MCF 10A (cell line): ENCODE measurements around the gene ISG20L2. TPM values are rescaled to one million over a fixed set of nuclear protein-coding genes. Genes with fewer than 3 reads are reported as not detected.

Experiments used
- BruUV-seq: library from RNA; stranded (reverse); fragments of 400-500 nt; replicated peaks from 2 replicates; lab custom pipeline; 2021; lab: Mats Ljungman, UMichigan
- CTCF ChIA-PET: fragments of 300-600 bp; sonication (Branson Sonifier 250); formaldehyde crosslinking; extraction: SDS; loops from one replicate; lab custom pipeline; 2021; ENCODE audit warnings: antibody characterized with exemption, inconsistent platforms; lab: Yijun Ruan, JAX
- POLR2A ChIA-PET: fragments of 300-600, 350-650 bp; sonication (Branson Sonifier 250); formaldehyde crosslinking; extraction: SDS; loops from one replicate; lab custom pipeline; 2020; ENCODE audit warnings: antibody characterized with exemption, inconsistent platforms; lab: Yijun Ruan, JAX
- DNase-seq: peaks from one replicate; pipeline ENCODE4 v3.0.0-alpha.2; 2018; ENCODE audit not compliant: unreplicated experiment
- H3K27ac Mint-ChIP-seq: one replicate; pipeline ENCODE4 v1.8.0; 2022; ENCODE audit warnings: mild to moderate bottlenecking, low read depth, mixed read lengths; ENCODE audit not compliant: unreplicated experiment
- H3K27me3 Mint-ChIP-seq: one replicate; pipeline ENCODE4 v1.8.0; 2022; ENCODE audit warnings: mixed read lengths; ENCODE audit not compliant: insufficient read depth, unreplicated experiment
- H3K36me3 Mint-ChIP-seq: one replicate; pipeline ENCODE4 v1.8.0; 2022; ENCODE audit warnings: mild to moderate bottlenecking, moderate library complexity, mixed read lengths; ENCODE audit not compliant: insufficient read depth, unreplicated experiment
- H3K4me1 Mint-ChIP-seq: one replicate; pipeline ENCODE4 v1.8.0; 2022; ENCODE audit warnings: mixed read lengths; ENCODE audit not compliant: insufficient read depth, unreplicated experiment
- H3K4me3 Mint-ChIP-seq: one replicate; pipeline ENCODE4 v1.8.0; 2022; ENCODE audit warnings: mild to moderate bottlenecking, moderate library complexity, mixed read lengths; ENCODE audit not compliant: unreplicated experiment
- H3K9me3 Mint-ChIP-seq: one replicate; pipeline ENCODE4 v1.8.0; 2022; ENCODE audit warnings: mixed read lengths; ENCODE audit not compliant: unreplicated experiment
- intact Hi-C: fragments of 100-400 bp; cut with micrococcal nuclease; formaldehyde crosslinking; loops from 2 replicates; pipeline ENCODE4 v1.14.1; 2022
- total RNA-seq: library from RNA; stranded (reverse); gene quantifications from 2 replicates; pipeline ENCODE4 v1.2.3, GENCODE V29; 2022
- TF ChIP-seq, protein P1 (sequence below): fragments of 200-600 bp; IDR thresholded peaks from one replicate; pipeline ENCODE4 v1.8.0; 2022; ENCODE audit warnings: antibody characterized with exemption, mild to moderate bottlenecking; ENCODE audit not compliant: unreplicated experiment

The ISG20L2 gene
- total RNA-seq, 1 experiment from 2014 or later = 57.5 TPM

- H3K9me3 Mint-ChIP-seq = no peaks in the 10 kb centered on the region
- no peak overlapping the region for H3K4me3 Mint-ChIP-seq
- CTCF ChIA-PET = interaction anchor here (0.6 to 47.2 kb wide), 17 partner anchors 8 to 336 kb away, joined by 3 to 2415 read pairs (median 4); partner anchors contain the start of genes CRABP2, HAPLN2, ISG20L2 and METTL25B
- BruUV-seq = no TSS peak
- TF ChIP-seq, protein P1, sequence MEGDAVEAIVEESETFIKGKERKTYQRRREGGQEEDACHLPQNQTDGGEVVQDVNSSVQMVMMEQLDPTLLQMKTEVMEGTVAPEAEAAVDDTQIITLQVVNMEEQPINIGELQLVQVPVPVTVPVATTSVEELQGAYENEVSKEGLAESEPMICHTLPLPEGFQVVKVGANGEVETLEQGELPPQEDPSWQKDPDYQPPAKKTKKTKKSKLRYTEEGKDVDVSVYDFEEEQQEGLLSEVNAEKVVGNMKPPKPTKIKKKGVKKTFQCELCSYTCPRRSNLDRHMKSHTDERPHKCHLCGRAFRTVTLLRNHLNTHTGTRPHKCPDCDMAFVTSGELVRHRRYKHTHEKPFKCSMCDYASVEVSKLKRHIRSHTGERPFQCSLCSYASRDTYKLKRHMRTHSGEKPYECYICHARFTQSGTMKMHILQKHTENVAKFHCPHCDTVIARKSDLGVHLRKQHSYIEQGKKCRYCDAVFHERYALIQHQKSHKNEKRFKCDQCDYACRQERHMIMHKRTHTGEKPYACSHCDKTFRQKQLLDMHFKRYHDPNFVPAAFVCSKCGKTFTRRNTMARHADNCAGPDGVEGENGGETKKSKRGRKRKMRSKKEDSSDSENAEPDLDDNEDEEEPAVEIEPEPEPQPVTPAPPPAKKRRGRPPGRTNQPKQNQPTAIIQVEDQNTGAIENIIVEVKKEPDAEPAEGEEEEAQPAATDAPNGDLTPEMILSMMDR = no peak
- no peak for DNase-seq
- H3K4me1 Mint-ChIP-seq = peaks cover 23% of the 10 kb centered on the region
- POLR2A ChIA-PET = interaction anchor here (1.4 to 1.6 kb wide), 2 partner anchors 20 to 45 kb away, joined by 4 to 6 read pairs; no protein-coding TSS in a partner anchor
- intact Hi-C loops = no loop called here
- H3K36me3 Mint-ChIP-seq = peaks cover 5% of the 10 kb centered on the region
- H3K27me3 Mint-ChIP-seq = peaks cover 27% of the 10 kb centered on the region
- no peak overlapping the region for H3K27ac Mint-ChIP-seq
These were observed 47.2 kb downstream of the ISG20L2 start for GRCh38 chr1:156681196-156681960.

DNA sequence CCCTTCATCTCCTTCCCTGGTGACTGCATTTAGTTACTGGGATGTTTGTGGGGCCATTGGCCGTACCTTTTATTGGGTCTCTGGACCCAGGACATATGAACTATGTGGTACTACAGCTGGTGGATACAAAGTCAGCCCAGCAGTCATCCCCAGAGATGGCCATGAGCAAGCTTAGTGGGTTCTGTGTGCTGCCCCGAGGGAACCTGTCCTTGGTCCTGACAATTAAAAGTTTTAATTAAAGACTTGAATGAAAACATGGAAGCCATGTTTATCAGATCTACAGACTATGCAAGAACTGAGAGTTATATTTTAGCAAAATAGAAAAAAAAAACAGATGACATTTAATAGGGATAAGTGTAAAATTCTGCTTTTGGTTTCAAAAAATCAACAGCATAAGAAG is 48.5 kb downstream of the ISG20L2 start:
- Mint-ChIP-seq H3K4me3 (no peak overlapping the region), H3K27ac (no peak overlapping the region), H3K36me3 (peaks cover 5% of the 10 kb centered on the region), H3K9me3 (no peaks in the 10 kb centered on the region), H3K4me1 (peaks cover 23% of the 10 kb centered on the region), H3K27me3 (peaks cover 27% of the 10 kb centered on the region)
- BruUV-seq = no TSS peak
- ChIA-PET POLR2A (interaction anchor here (0.7 to 1.3 kb wide), 2 partner anchors 9 to 48 kb away, joined by 3 read pairs; partner anchors contain the start of genes ISG20L2 and METTL25B), CTCF (interaction anchor here (0.5 to 47.2 kb wide), 14 partner anchors 10 to 985 kb away, joined by 3 to 2415 read pairs (median 4); partner anchors contain the start of genes CRABP2, ISG20L2 and METTL25B)
- no peak for DNase-seq
- intact Hi-C loops = no loop called here
- TF ChIP-seq, protein P1 = no peak

GRCh38 chr1:156677616-156678596 is 50.7 kb downstream of the ISG20L2 start:
- peaks cover 5% of the 10 kb centered on the region for H3K36me3 Mint-ChIP-seq
- no peak overlapping the region for H3K4me3 Mint-ChIP-seq
- H3K4me1 Mint-ChIP-seq = peaks cover 6% of the 10 kb centered on the region
- H3K27ac Mint-ChIP-seq = no peak overlapping the region
- H3K27me3 Mint-ChIP-seq = peaks cover 46% of the 10 kb centered on the region
- ChIA-PET POLR2A (interaction anchor here (0.6 to 3.5 kb wide), 2 partner anchors 18 to 56 kb away, joined by 3 to 19 read pairs; no protein-coding TSS in a partner anchor), CTCF (interaction anchor here (0.6 to 47.2 kb wide), 38 partner anchors 8 to 1865 kb away, joined by 3 to 2415 read pairs (median 4); partner anchors contain the start of genes CRABP2, ISG20L2 and METTL25B)
- intact Hi-C loops = loop anchor here (1.0 kb wide), 2 partner anchors 18 to 52 kb away; no protein-coding TSS in a partner anchor
- DNase-seq = peak; percentile 87
- no TSS peak for BruUV-seq
- TF ChIP-seq, protein P1 = peak; percentile 91
- no peaks in the 10 kb centered on the region for H3K9me3 Mint-ChIP-seq
